ENCODE results near the gene SNX13.

GRCh38 chr7:17907014-17907413, 33.3 kb downstream of the SNX13 start:
- TF ChIP-seq CTCF (conservative IDR thresholded peaks at IDR 0.05; ENCODE audit: low read depth, low read length) (no peak), RAD21 (IDR thresholded peaks at IDR 0.05; ENCODE audit: low read length) (no peak), POLR2A (IDR thresholded peaks at IDR 0.05; ENCODE audit: low read depth, low read length) (no peak), SMC3 (IDR thresholded peaks at IDR 0.05; ENCODE audit: low read depth, low read length) (no peak)
